GM21447 (cell line): Measurements from ENCODE around the gene DUT.
A peak's percentile ranks its signal among the peaks of the same experiment; 100 is the strongest.

ENCODE experiments used
- ATAC-seq: cut with Tn5 transposase; IDR thresholded peaks from one replicate; pipeline ENCODE4 v1.9.1; 2021; ENCODE audit not compliant: unreplicated experiment

The DUT gene

GRCh38 chr15:48330855-48331795 is at the start of gene DUT:
Gene DUT (plus strand): TSS chr15:48331429. CDS start chr15:48331516, 87 bp downstream.
- ATAC-seq, result peak; percentile 79

DNA sequence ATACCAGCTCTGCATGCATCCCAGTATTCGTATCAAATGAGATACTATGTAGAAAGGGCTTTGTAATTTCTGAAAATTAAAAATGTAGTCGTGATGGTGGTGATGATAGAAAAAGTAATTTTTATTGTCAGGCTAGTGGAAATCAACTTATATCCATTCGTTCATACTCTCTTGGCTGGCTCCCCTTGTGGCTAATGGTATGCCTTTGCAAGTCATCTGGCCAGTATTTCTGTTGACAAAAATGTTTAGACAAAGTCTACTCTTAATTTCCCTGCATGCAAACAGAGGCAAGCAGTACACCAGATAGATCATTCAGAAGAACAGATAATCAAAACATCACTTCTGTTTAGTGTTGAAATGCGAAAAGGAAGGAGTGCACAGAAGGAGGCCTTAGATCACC is 49.6 kb upstream of the DUT start:
- ATAC-seq, result no peak

- ATAC-seq, result no peak
Observed at GRCh38 chr15:48282216-48282615, 49.0 kb upstream of the DUT start.

DNA sequence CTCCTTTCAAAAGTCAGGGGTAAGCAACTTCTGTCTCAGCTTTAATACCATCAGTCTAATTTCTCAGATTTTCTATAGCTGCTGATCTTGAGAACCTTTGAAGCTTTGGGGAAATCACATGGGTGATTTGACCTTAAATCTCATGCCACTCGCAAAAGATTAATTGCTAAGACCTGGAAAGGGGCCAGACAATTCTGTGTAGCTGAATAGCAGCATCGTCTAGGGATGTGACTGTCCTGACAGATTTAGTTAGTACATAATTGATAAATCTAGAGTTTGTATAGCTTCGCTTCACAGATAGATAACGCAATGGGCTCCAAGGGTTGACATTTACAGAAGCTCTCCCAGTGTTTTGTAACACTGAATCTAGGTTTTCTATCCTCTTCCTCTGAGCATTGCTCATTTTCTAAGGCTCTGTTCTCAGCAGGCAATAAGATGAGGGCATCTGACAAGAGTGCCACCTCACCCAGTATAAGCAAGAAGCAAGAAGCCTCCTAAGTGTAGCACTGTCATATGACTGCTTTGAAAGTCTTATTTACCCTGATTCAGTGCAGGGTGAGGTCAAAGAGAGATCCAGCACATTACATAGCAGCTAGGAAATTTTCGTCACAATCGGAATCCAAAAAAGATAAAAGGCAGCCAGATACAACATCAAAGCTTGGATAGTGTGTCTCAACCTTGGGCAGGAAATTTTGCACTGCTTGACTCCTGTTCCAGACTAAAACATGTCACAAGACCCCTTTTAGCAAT is 47.7 kb upstream of the DUT start:
- no peak for ATAC-seq

DNA sequence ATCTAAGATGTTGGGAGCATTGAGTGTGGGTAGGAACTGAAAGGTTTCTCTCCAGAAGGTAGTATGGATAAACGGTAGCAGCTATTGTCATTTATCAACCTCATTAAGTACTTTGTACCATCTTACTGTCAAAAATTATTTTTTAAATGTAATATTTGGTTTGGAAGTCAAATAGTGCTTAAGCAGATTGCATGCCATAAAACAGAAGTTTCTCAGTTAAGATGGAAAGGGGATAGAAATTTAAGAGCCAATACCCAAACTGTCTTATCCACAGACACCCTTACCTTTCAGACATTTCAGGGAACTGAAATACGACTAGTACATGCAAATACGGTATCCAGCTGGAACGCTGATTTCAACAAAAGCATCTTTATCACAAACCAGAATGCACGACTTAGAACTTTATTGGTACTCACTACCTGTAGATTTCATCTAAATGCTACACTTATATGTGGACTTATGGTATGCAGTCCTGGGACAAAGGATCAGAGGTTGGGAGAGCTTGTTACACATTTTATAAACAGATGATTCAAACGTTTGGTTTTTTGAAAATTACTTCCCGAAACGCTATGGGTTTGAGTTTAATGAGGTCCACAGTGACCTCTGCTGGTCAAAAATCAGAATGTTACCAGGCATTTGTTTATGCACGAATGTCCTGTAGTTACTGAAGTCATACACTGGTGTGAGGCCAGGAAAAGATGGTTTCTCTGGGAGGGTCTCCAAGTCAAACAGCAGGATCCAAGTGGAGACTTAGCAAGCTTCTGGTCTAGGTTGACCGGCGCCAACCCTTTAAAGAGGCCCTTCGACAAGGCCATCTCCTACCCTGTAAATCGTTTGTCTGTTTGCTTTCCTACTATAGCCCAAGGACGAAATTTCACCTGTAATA is 45.7 kb upstream of the DUT start:
- ATAC-seq, result no peak

DNA sequence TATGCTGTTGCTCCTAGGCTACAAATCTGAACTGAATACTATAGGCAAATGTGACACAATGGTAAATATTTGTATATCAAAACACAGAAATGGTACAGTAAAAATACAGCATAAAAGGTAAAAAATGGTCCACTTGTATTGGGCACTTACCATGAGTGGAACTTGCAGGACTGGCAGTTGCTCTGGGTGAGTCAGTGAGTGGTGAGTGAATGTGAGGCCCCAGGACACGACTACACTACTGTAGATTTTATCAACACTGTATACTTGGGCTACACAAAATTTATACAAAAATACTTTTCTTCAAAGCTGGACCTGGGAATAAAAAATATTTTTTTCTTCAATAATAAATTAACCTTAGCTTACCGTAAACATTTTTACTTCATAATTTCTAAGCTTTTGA is 41.6 kb upstream of the DUT start:
- no peak for ATAC-seq

- no peak for ATAC-seq
Observed at GRCh38 chr15:48292458-48292857, 38.8 kb upstream of the DUT start.

- ATAC-seq, result no peak
Observed at GRCh38 chr15:48297668-48298067, 33.6 kb upstream of the DUT start.

- ATAC-seq, result no peak
Observed at GRCh38 chr15:48298914-48299313, 32.3 kb upstream of the DUT start.

DNA sequence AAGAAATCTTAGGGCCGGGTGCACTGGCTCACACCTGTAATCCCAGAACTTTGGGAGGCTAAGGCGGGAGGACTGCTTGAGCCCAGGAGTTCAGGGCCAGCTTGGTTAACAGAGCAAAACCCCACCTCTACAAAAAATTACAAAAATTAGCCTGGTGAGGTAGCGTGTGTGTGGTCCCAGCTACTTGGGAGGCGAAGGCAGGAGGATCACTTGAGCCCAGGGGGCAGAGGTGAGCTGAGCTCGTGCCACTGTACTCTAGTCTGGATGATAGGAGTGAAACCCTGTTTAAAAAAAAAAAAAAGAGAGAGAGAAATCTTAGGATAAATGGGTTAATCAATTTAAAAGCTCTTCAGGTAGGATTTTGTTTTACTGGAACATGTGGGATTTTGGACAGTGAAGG is 31.2 kb upstream of the DUT start:
- ATAC-seq, result no peak

DNA sequence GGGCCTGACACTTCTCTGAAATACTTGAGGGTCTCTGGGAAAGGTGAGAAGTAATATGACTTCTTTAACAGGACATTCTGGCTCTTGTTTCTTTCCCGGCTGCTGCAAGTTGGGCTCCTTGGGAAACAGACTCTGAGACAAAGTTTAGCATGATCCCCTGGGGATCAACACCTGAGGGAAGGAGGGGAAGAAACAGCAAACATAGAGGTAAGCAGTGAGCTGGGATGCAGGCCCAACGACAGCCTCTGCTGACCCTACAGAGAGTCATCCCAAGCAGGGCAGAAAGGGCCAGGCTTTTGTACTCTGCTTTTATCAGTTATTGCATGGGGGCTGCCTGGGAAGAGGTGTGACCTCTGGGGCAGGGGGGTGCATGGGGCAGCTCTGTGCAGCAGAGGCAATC is 26.8 kb upstream of the DUT start:
- ATAC-seq, result no peak

DNA sequence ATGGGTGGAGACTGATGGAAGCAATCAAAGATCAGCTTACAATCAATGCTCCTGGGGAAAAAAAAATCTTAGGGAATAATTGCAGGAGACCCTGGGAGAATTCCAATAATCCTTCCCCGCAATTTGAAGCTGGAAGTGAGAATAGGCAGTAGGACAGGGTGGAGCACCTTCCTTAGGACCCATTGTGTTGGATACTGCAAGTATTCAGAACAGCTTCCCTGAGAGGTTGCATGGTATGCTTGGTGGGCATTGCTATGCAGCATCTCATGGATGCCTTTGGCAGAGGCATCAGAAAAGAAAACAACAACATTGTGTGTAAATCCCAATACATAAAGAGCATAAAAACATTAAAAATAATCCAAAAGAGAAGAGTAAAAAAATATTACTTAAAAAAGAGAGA is 24.6 kb upstream of the DUT start:
- ATAC-seq, result no peak

DNA sequence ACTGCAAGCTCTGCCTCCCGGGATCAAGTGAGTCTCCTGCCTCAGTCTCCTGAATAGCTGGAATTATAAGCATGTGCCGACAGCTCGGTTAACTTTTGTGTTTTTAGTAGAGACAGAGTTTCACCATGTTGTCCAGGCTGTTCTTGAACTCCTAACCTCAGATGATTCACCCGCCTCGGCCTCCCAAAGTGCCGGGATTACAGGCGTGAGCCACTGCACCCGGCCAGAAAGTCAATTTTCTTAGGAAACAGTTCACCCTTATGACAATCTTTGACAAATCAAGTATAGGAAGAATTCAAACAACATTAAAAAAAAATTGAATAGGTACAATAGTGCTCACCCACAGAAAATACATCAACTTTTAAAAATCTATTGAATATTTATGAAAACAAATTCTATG is 23.6 kb upstream of the DUT start:
- ATAC-seq, result no peak

DNA sequence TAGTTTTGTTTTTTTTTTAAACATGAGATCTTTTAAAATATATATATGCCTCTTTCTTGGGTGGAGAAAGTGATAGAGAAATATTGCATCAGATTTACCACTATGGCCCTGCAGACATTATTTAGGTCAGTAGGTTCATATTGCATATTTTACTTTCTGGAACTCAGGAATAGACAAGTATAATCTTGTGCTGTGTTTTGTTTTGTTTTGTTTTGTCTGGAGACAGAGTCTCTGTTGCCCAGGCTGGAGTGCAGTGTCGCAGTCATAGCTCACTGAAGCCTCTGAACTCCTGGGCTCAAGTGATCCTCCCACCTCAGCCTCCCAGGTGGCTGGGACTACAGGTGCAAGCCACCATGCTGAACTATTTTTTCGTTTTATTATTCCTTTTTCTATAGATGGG is 21.5 kb upstream of the DUT start:
- ATAC-seq, result no peak

GRCh38 chr15:48313216-48313615 is 18.0 kb upstream of the DUT start:
- no peak for ATAC-seq

DNA sequence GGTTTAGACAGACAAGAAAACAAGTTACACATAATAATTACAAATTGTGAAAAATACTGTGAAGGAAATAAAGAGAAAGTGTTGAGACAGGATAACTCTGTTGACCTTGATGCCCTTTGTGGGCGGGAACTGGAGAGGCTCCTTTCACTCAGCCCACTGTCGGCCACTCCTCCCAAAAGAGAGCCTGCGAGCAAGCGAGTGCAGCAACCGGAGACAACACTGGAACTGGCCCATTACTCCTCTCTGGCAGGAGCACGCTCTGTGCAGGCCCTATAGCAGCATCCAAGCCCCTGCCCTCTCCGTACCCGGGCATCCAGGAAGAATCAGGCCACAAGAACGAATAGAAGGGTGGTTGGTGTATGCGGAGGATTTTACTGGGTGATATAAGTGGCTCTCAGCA is 16.2 kb upstream of the DUT start:
- no peak for ATAC-seq

DNA sequence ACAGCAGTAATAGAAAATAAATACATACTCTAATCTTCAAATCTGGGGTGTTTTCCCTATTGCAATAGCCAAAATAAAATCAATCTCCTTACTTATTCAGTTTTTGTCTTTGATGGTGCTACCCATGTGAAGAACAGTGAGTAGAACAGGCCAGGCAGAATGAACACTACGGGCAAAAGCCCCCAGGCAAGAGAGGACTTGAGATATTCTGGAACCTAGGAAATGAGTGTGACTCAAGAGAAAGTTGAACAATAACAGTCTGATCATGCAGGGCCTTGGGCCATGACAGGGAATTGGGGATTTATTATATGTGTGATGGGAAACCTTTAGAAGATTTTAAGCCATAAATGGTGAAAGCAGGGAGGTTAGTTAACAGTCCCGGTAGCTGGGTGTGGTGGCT is 14.0 kb upstream of the DUT start:
- ATAC-seq, result no peak

DNA sequence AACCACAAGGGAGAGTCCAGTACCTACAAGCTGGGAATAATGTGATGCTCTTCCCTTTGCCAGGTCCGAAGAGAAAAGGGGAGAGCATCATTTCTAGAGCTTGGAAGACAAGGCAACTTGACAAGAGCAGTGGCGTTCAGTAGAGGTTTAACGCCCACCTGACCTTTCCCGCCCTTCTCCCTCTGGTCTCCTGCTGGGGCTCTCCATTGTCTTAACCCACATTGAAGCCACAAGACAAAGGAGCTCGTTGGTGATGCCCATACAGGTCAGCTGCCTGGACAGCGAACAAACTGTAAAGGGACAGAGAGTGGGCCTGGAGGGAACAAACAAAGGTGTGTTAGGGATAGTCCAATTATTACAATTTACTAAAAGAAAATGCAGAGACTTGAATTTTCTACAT is 13.1 kb upstream of the DUT start:
- ATAC-seq, result no peak

- no peak for ATAC-seq
Observed at GRCh38 chr15:48323294-48323693, 7.9 kb upstream of the DUT start.

DNA sequence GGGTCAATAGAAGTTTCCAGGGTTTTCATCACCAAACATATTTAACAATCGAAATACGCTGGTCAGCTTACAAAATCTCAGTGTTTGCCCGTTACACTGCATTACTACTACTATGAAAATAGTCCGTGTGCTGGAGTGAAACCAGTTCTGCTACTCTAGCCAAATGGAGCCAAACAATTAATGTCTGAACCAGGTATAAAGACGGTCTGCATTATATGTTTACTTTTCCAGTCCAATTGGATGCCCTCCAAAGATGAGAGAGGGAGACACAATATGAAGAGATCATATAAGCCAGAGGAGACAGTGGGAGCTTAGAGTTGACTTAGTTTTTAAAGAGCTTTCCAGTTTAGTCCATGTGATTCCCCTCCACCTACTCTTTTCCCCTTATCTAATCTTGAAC is 6.3 kb upstream of the DUT start:
- ATAC-seq, result no peak

- ATAC-seq, result no peak
Observed at GRCh38 chr15:48325400-48325799, 5.8 kb upstream of the DUT start.
